NCI-H1930 (cell line): ENCODE results near the gene MARCHF5.

Source experiments
- DNase-seq, 2 experiments: peaks; one replicate each; lab custom pipeline; 2025; lab: John Stamatoyannopoulos, UW

MARCHF5 gene, protein sequence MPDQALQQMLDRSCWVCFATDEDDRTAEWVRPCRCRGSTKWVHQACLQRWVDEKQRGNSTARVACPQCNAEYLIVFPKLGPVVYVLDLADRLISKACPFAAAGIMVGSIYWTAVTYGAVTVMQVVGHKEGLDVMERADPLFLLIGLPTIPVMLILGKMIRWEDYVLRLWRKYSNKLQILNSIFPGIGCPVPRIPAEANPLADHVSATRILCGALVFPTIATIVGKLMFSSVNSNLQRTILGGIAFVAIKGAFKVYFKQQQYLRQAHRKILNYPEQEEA

DNA sequence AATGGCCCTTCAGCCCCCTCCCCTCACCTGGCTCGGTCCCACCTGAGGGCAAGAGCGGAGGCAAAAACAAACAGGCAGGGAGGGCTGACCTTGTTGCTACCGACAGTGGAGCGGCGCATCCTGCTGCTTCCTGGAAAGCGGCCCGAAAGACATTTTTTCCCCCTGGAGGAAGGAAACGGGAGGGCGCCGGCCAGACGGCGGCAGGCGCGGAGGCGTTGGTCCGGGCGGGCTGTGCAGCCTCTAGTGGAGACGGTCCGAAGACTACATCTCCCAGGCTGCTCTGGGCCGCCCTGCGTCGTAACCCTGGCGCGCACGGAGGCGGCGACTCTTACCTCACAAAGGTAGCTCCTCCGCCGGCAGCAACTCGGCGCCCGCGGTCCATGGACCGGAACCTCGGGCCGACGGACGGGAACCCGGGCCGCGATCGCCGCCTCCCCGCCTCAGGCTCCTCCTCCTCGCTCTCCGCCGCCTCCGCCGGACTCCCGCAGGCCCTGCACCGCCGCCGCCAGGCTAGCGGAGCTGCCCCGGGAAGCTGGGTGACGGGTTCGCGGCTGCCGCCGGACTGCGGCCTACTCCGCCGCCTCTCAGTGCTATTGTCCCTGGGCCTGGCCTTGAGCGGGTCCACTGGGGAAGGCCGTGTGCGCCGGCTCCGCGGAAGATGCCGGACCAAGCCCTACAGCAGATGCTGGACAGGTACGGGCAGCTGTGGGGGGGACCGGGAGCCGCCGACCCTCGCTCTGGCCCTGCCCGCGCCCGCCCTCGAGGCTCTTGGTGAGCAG is at the start of gene MARCHF5, which contains the start of gene CPEB3:
MARCHF5 (plus strand) TSS at position 331 of the 779 bp plus-strand sequence; CDS start at position 659, 328 bp downstream.
CPEB3 (minus strand) TSS at position 242 of the 779 bp plus-strand sequence. CDS start 50,728 bp downstream, outside the sequence.
- peak; percentile 79 to 87 for DNase-seq

GRCh38 chr10:92241501-92241900 is 49.5 kb upstream of the MARCHF5 start:
- DNase-seq, result no peak

DNA sequence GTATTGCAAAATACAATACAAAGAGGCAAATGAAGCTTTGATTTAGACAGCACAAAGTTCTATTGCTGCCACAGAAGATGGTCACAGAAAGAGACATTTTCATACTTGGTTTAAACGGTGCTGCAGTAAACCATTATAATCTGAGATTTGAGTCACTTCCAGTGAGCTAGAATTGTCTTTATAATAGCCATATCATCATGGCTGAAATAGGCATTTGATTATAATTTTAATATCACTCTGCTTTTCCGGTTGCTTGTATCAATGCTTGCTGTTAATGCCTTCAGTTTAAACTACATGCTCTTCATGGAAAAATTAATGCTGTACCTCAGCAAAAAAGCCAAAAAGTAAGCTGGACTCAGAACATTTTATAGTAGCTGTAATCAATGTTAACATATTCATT is 48.6 kb upstream of the MARCHF5 start:
- DNase-seq, result no peak

DNA sequence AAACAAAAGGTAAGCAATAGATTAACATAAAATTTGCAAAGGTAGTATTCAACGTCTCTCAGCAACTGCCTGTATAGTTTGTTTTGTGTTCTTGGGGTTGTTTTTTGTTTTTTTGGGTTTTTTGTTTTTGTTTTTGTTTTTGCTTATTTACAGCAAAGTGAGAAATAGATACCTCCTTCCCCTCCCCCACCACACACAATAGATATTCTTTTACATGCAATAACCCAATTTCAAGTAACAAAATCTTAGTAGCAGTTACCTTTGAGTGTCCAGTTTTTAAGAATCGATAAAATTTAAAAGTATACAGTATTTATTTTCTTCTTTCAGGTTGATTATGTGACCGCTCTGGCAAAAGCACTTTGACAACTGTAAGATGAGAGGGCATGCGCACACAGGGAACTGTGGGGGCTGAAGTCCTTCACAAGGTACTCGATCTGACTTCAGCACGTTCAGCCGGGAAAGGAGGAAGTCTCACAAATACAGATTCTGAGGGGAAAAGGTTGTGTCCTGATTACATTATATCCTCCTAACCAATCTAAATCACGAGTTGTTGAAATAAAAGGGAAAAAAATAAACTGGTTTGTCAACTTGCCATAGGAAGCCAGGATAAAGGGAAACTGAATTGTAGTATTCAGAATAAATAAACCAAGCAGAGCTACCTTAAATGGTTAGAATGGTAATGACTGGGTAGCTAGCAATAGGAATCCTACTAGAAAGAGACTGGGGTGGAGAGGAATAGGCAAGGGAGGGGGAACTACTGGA is 47.9 kb upstream of the MARCHF5 start:
- no peak for DNase-seq

GRCh38 chr10:92244796-92245195 is 46.2 kb upstream of the MARCHF5 start:
- no peak for DNase-seq

DNA sequence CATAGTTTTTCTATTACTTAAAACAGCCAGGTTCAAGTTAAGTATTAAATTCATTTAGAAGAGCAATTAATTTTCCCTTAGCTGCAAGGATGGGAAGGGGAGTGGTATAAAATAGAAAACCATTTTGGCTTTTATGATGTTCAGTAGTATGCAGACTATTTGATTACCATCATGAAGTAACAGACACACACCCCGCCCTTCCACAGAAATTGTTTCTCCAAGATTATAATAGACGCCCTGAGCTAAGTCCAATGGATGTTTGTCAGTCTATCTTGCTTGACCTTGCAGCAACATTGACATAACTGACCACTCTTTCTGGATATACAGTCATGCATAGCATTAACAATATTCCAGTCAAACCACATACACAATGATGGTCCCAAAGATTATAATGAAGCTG is 42.4 kb upstream of the MARCHF5 start:
- no peak for DNase-seq

- no peak for DNase-seq
Measured at GRCh38 chr10:92263396-92263795, 27.6 kb upstream of the MARCHF5 start.

DNA sequence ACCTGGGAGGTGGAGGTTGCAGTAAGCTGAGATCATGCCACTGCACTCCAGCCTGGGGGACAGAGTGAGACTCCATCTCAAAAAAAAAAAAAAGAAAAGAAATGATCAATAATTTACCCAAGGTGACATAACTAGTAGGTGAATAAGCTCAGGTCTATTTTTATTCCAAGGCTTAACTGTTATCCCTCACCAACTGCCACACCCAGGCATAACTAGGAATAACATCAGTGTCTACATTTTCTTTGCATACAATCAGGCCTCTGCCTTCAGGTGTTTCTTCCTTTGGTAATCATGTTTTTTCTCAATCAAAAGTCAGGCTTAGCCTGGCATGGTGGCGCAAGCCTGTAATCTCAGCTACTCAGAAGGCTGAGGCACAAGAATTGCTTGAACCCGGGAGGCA is 26.7 kb upstream of the MARCHF5 start:
- DNase-seq, result no peak

- DNase-seq, result no peak
Measured at GRCh38 chr10:92265687-92266258, 25.2 kb upstream of the MARCHF5 start.

- DNase-seq, result no peak
Measured at GRCh38 chr10:92267343-92267742, 23.6 kb upstream of the MARCHF5 start.

DNA sequence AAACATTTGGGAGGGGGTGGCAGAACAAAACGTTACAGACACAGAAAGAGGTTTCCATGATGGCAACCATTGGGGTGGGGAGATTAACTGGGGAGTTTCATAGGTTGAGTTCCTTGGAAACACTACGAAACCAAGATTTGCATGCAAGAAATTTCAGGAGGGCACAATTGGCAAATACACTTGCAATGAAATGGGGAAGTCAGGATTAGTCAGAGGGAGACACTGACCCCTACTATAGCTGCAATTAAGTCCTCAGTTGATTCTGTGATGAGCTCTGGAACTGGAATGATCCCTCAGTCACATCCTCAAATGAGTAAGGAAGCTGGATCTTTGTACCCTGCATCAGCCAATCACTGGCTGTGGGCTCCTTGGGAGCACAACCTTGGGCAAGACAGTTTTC is 22.2 kb upstream of the MARCHF5 start:
- DNase-seq, result no peak

- DNase-seq, result no peak
Measured at GRCh38 chr10:92274071-92274470, 16.9 kb upstream of the MARCHF5 start.

- no peak for DNase-seq
Measured at GRCh38 chr10:92278996-92279696, 11.8 kb upstream of the MARCHF5 start.

DNA sequence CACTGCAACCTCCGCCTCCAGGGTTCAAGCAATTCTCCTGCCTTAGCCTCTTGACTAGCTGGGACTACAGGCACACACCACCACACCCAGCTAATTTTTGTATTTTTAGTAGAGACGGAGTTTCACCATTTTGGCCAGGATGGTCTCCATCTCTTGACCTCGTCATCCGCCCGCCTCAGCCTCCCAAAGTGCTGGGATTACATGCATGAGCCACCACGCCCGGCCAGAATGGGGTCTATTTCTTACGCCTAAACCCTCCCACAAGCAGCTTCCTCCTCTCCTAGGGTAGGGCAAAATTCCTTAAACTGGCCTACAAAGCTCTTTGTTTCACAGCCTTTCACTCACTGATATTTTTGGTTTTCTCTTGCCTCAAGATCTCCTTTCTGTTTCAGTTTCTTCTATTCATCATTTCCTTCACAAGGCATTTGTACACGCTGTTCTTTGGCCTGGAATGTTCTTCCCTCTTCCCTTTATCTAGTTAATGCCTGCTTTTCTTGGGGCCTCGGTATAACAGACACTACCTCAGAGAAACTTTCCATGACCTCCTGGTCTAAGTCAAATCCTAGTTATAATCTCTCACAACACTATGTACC is 6.8 kb upstream of the MARCHF5 start:
- DNase-seq, result no peak

- peak; percentile 32 to 45 for DNase-seq
Measured at GRCh38 chr10:92290076-92290836, 711 bp upstream of the MARCHF5 start.

DNA sequence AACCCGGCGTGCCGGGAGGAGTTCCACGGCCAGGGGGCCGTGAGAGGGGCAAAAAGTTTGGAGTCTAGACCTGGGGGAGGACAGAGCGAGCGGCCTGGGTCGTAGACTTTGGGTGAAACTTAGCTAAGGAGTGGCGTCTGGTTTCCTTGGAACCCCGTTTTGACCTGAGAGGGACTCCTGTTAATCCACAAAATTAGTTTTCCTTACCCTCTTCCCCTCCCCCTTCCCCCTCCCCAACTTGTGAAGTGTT is 574 bp downstream of the MARCHF5 start:
- DNase-seq, result no peak

- peak in 1 of 2 experiments; percentile 3 for DNase-seq
Measured at GRCh38 chr10:92291921-92292845, 1.2 kb downstream of the MARCHF5 start.

DNA sequence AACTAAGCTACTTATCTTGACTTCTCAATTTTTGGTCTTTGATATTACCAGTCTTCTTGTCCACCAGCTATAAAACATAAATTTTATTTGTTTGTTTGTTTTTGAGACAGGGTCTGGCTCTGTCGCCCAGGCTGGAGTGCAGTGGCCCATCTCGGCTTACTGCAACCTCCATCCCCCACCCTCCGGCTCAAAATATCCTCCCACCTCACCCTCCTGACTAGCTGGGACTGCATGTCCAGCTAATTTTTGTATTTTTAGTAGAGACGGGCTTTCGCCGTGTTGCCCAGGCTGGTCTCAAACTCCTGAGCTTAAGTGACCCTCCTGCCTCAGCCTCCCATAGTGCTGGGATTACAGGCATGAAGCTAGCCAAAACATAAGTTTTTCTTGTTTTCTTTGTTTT is 7.5 kb downstream of the MARCHF5 start:
- DNase-seq, result no peak

- no peak for DNase-seq
Measured at GRCh38 chr10:92303096-92303495, 12.1 kb downstream of the MARCHF5 start.

- DNase-seq, result no peak
Measured at GRCh38 chr10:92304061-92304460, 13.1 kb downstream of the MARCHF5 start.
